Psoas muscle (tissue), 8 donors: Measurements from ENCODE around the gene ANKRD40. TPM values are rescaled to one million over a fixed set of nuclear protein-coding genes. Genes with fewer than 3 reads are reported as not detected.

Experiments used
- ATAC-seq, 4 donors: fragments of 200-7000 bp; cut with Tn5 transposase; one replicate each; pipeline ENCODE4 v1.9.1; 2020; ENCODE audit warnings: moderate library complexity in 3 of 4, mild to moderate bottlenecking in 2 of 4
- DNase-seq, 2 donors: peaks; one replicate each; pipeline ENCODE4 v3.0.0-alpha.2; 2020
- H3K27ac ChIP-seq: fragments of 200-600 bp; one replicate; pipeline ENCODE4 v1.8.0; 2022
- H3K27me3 ChIP-seq, 3 donors: fragments of 200-600 bp in 1 of 3; one replicate each; pipeline versions ENCODE4 v1.6.1 to v1.8.0; 2013 to 2022; ENCODE audit warnings: low read length in 2 of 3, mild to moderate bottlenecking in 2 of 3, moderate library complexity in 1 of 3; ENCODE audit not compliant: insufficient read depth in 3 of 3
- H3K36me3 ChIP-seq, 2 donors: fragments of 200-600 bp in 1 of 2; one replicate each; pipeline versions ENCODE4 v1.6.1 to v1.8.0; 2013 to 2022; ENCODE audit warnings: low read depth in 1 of 2, mild to moderate bottlenecking in 1 of 2, moderate library complexity in 1 of 2; ENCODE audit not compliant: insufficient read depth in 1 of 2
- H3K4me1 ChIP-seq: fragments of 200-600 bp; one replicate; pipeline ENCODE4 v1.8.0; 2022
- H3K4me3 ChIP-seq: fragments of 200-600 bp; one replicate; pipeline ENCODE4 v1.8.0; 2022; ENCODE audit warnings: mild to moderate bottlenecking
- H3K9me3 ChIP-seq: fragments of 200-600 bp; one replicate; pipeline ENCODE4 v1.8.0; 2022
- CTCF ChIP-seq: fragments of 200-600 bp; IDR thresholded peaks from one replicate; pipeline ENCODE4 v1.8.0; 2022; ENCODE audit warnings: antibody characterized with exemption
- WGBS, 3 donors: extraction: QIAGEN DNeasy Blood & Tissue Kit; methylation state at CpG; one replicate each; pipeline versions ENCODE4 v1.1.6 to v1.1.7; 2013; 5-methylcytosine and 5-hydroxymethylcytosine counted together
- intact Hi-C, 2 donors: fragments of 100-400 bp; cut with DNase I; formaldehyde crosslinking; loops; one replicate each; pipeline versions ENCODE4 v1.11.0 to v1.14.2; 2022
- polyA plus RNA-seq, 3 donors: library from polyadenylated mRNA; stranded (reverse); fragments of 200-250 nt; gene quantifications; one replicate each; pipeline ENCODE4 v1.2.3, GENCODE V29; 2013
- total RNA-seq, 4 donors: library from RNA; stranded (reverse); fragmentation: NEBNext Ultra II Directional in 2 of 4; extraction: Animal tissue kit (Norgen Biotek cat#: 25700) in 2 of 4; gene quantifications; one replicate each; pipeline versions ENCODE4 v1.2.1 to v1.2.4, GENCODE V29; 2021 to 2023
- donor health status: healthy with polysubstance abuse.
- donor health status: DM: no; HTN: no; CAD: no; lungs with moderate emphysema.
- donor health status: Bipolar disorder and iron deficiency.
- donor health status: healthy.
- donor health status: DM: yes; HTN: yes; CAD: no.
- donor health status: DM: no; HTN: no; CAD: no.
- donor health status: DM: no; HTN: no; CAD: no.
- donor health status: DM: yes; HTN: yes; CAD: no.

The ANKRD40 gene
- total and polyA plus RNA-seq, 7 donors = 42.6 to 155 (median 105) TPM

- intact Hi-C loops = loop anchor here (5.0 kb wide), 2 partner anchors 69 to 149 kb away; partner anchors contain the start of gene SPATA20 (in 2 of the 2)
- WGBS, 3 donors = 63 to 82% (median 74%) methylated on average over 3 of the region's 3 CpGs
Measured at GRCh38 chr17:50696365-50696879, 11.3 kb downstream of the ANKRD40 start.

GRCh38 chr17:50693036-50693682, 14.6 kb downstream of the ANKRD40 start:
- intact Hi-C loops = no loop called here
- no peaks in the 10 kb centered on the region for H3K9me3 ChIP-seq
- peaks cover 5% of the 10 kb centered on the region for H3K4me1 ChIP-seq
- H3K27ac ChIP-seq = no peak overlapping the region
- ATAC-seq (no peak), DNase-seq (no peak)
- H3K36me3 ChIP-seq = peaks cover 14 to 65% of the 10 kb centered on the region in 2 donors
- H3K27me3 ChIP-seq = no peaks in the 10 kb centered on the region
- 87 to 94% (median 88%) methylated on average over 5 of the region's 5 CpGs for WGBS, 3 donors
- no peak for TF ChIP-seq CTCF
- no peak overlapping the region for H3K4me3 ChIP-seq

More at GRCh38 chr17:50696365-50696879, 11.3 kb downstream of the ANKRD40 start:
- DNase-seq (no peak), ATAC-seq (no peak)
- Histone ChIP-seq H3K27ac (no peak overlapping the region), H3K9me3 (no peaks in the 10 kb centered on the region), H3K27me3 (no peaks in the 10 kb centered on the region), H3K4me3 (no peak overlapping the region), H3K4me1 (peaks cover 17% of the 10 kb centered on the region), H3K36me3 (peaks cover 14 to 96% of the 10 kb centered on the region in 2 donors)
- TF ChIP-seq CTCF = no peak

- WGBS, 3 donors = 82 to 87% (median 87%) methylated on average over 6 of the region's 6 CpGs
- Histone ChIP-seq H3K27me3 (no peaks in the 10 kb centered on the region), H3K4me3 (no peak overlapping the region), H3K9me3 (no peaks in the 10 kb centered on the region), H3K27ac (no peak overlapping the region), H3K36me3 (peaks cover 14 to 59% of the 10 kb centered on the region in 2 donors), H3K4me1 (peaks cover under 1% of the 10 kb centered on the region)
- no peak for DNase-seq
- ATAC-seq = no peak
- TF ChIP-seq CTCF = no peak
- intact Hi-C loops = no loop called here
Measured at GRCh38 chr17:50692448-50693035, 15.2 kb downstream of the ANKRD40 start.

- DNase-seq (no peak), ATAC-seq (no peak)
- no peaks in the 10 kb centered on the region for H3K9me3 ChIP-seq
- TF ChIP-seq CTCF = no peak
- 51 to 64% (median 55%) methylated on average over 6 of the region's 6 CpGs for WGBS, 3 donors
- H3K36me3 ChIP-seq = peaks cover 14 to 51% of the 10 kb centered on the region in 2 donors
- no peak overlapping the region for H3K27ac ChIP-seq
- H3K27me3 ChIP-seq = no peaks in the 10 kb centered on the region
- intact Hi-C loops = no loop called here
- H3K4me1 ChIP-seq = peaks cover 8% of the 10 kb centered on the region
- no peak overlapping the region for H3K4me3 ChIP-seq
Measured at GRCh38 chr17:50691550-50692447, 15.9 kb downstream of the ANKRD40 start.
